Right lobe of liver (tissue), 4 donors: ENCODE results near the gene SLC41A3.

Experiments
- CTCF ChIP-seq, 4 donors: fragments of 200-600 bp in 3 of 4; fragments of 450-650 bp in 1 of 4; IDR thresholded peaks; one replicate each; pipeline versions ENCODE4 v1.5.1 to v1.8.0; 2016 to 2022; ENCODE audit warnings: antibody characterized with exemption in 4 of 4, mild to moderate bottlenecking in 2 of 4
- POLR2A ChIP-seq: fragments of 450-650 bp; IDR thresholded peaks from one replicate; pipeline ENCODE4 v1.6.1; 2017; ENCODE audit warnings: antibody characterized with exemption, mild to moderate bottlenecking
- donor health status: DM: no; HTN: no; CAD: no.
- donor health status: DM: no; HTN: no; CAD: no.
- donor health status: DM: no; HTN: yes; CAD: no.

GRCh38 chr3:125967156-125967555 lies 116.8 kb downstream of the SLC41A3 start:
- TF ChIP-seq POLR2A (no peak), CTCF (IDR thresholded peaks at IDR 0.05) (no peak)
